IMR-90 (cell line): ENCODE measurements around the gene WSB1. TPM values are rescaled to one million over a fixed set of nuclear protein-coding genes. Genes with fewer than 3 reads are reported as not detected.

Experiments
- ATAC-seq: fragments of 200-7000 bp; cut with Tn5 transposase; 2 replicates; pipeline ENCODE4 v1.9.1; 2020; ENCODE audit warnings: low read depth, mild to moderate bottlenecking, moderate library complexity
- BruUV-seq: library from RNA; stranded (reverse); fragments of 400-500 nt; replicated peaks from 2 replicates; lab custom pipeline; 2021; lab: Mats Ljungman, UMichigan
- CTCF ChIA-PET: fragments of 300-600 bp; formaldehyde crosslinking; extraction: SDS; loops from one replicate; lab custom pipeline; 2021; ENCODE audit warnings: antibody characterized with exemption; lab: Yijun Ruan, JAX
- POLR2A ChIA-PET: fragments of 300-600 bp; sonication (Branson Sonifier 250); formaldehyde crosslinking; loops from one replicate; lab custom pipeline; 2022; ENCODE audit warnings: antibody characterized with exemption; ENCODE audit not compliant: unreplicated experiment; lab: Charles Lee
- DNase-seq: peaks from one replicate; pipeline ENCODE4 v3.0.0; 2013
- H2AFZ ChIP-seq: replicated peaks from 2 replicates; pipeline ENCODE3; 2013; ENCODE audit warnings: low read length, mild to moderate bottlenecking; ENCODE audit not compliant: poor library complexity
- H2AK5ac ChIP-seq: 2 replicates; pipeline ENCODE4 v1.6.1; 2013; ENCODE audit warnings: low read depth, low read length, inconsistent platforms
- H2AK9ac ChIP-seq: replicated peaks from 2 replicates; pipeline ENCODE3; 2013; ENCODE audit warnings: mild to moderate bottlenecking, low read depth, low read length, moderate library complexity; ENCODE audit not compliant: poor library complexity
- H2BK120ac ChIP-seq: 2 replicates; pipeline ENCODE4 v1.6.1; 2013; ENCODE audit warnings: low read depth, low read length, inconsistent platforms
- H2BK15ac ChIP-seq: 3 replicates; pipeline ENCODE4 v1.6.1; 2013; ENCODE audit warnings: low read depth, low read length, inconsistent platforms
- H2BK20ac ChIP-seq: 2 replicates; pipeline ENCODE4 v1.6.1; 2013; ENCODE audit warnings: low read depth, mild to moderate bottlenecking, inconsistent platforms, low read length, moderate library complexity
- H2BK5ac ChIP-seq: 2 replicates; pipeline ENCODE4 v1.6.1; 2013; ENCODE audit warnings: mild to moderate bottlenecking, low read depth, low read length, inconsistent platforms; ENCODE audit not compliant: poor library complexity, severe bottlenecking
- H3K14ac ChIP-seq: replicated peaks from 2 replicates; pipeline ENCODE4 v1.6.1; 2013; ENCODE audit warnings: low read depth, low read length, inconsistent platforms
- H3K18ac ChIP-seq: 2 replicates; pipeline ENCODE4 v1.6.1; 2013; ENCODE audit warnings: low read depth, low read length, control low read depth
- H3K23ac ChIP-seq: 2 replicates; pipeline ENCODE4 v1.6.1; 2013; ENCODE audit warnings: low read depth, low read length, inconsistent platforms
- H3K27ac ChIP-seq: 2 replicates; pipeline ENCODE4 v1.5.1; 2013; ENCODE audit warnings: mild to moderate bottlenecking, control low read depth, low read length; ENCODE audit not compliant: insufficient read depth
- H3K27me3 ChIP-seq: 2 replicates; pipeline ENCODE4 v1.6.1; 2013; ENCODE audit warnings: low read length; ENCODE audit not compliant: control insufficient read depth, insufficient read depth
- H3K36me3 ChIP-seq: 2 replicates; pipeline ENCODE4 v1.6.1; 2013; ENCODE audit warnings: low read length, mixed read lengths; ENCODE audit not compliant: control insufficient read depth, insufficient read depth
- H3K4ac ChIP-seq: 2 replicates; pipeline ENCODE4 v1.6.1; 2013; ENCODE audit warnings: low read depth, low read length, inconsistent platforms
- H3K4me1 ChIP-seq: 2 replicates; pipeline ENCODE4 v1.6.1; 2013; ENCODE audit warnings: low read length, mixed read lengths; ENCODE audit not compliant: control insufficient read depth, insufficient read depth
- H3K4me2 ChIP-seq: 2 replicates; pipeline ENCODE4 v1.6.1; 2013; ENCODE audit warnings: low read depth, mild to moderate bottlenecking, control low read depth, low read length, moderate library complexity
- H3K4me3 ChIP-seq: 2 replicates; pipeline ENCODE4 v1.5.1; 2013; ENCODE audit warnings: low read depth, mild to moderate bottlenecking, control low read depth, low read length, moderate library complexity; ENCODE audit not compliant: insufficient read depth
- H3K56ac ChIP-seq: 2 replicates; pipeline ENCODE4 v1.6.1; 2013; ENCODE audit warnings: low read length, inconsistent platforms; ENCODE audit not compliant: insufficient read depth; ENCODE audit errors: extremely low read depth
- H3K79me1 ChIP-seq, 2 experiments: 2 replicates each; pipeline ENCODE4 v1.6.1; 2013; ENCODE audit warnings: low read length in 2 of 2, inconsistent platforms in 1 of 2, low read depth in 1 of 2
- H3K9ac ChIP-seq: 2 replicates; pipeline ENCODE4 v1.6.1; 2013; ENCODE audit warnings: low read depth, low read length, control low read depth
- H3K9me1 ChIP-seq: 2 replicates; pipeline ENCODE4 v1.6.1; 2013; ENCODE audit warnings: low read length, inconsistent platforms; ENCODE audit not compliant: insufficient read depth
- H3K9me3 ChIP-seq: 2 replicates; pipeline ENCODE4 v1.6.1; 2013; ENCODE audit warnings: low read length; ENCODE audit not compliant: control insufficient read depth, insufficient read depth
- H4K20me1 ChIP-seq: 2 replicates; pipeline ENCODE4 v1.6.1; 2013; ENCODE audit warnings: low read length, inconsistent platforms; ENCODE audit not compliant: insufficient read depth
- H4K5ac ChIP-seq: 2 replicates; pipeline ENCODE4 v1.6.1; 2013; ENCODE audit warnings: mild to moderate bottlenecking, low read depth, low read length, control low read depth
- H4K8ac ChIP-seq, 2 experiments: 2 replicates each; pipeline ENCODE4 v1.6.1; 2013; ENCODE audit warnings: low read depth in 2 of 2, low read length in 2 of 2, control low read depth in 1 of 2, inconsistent platforms in 1 of 2
- H4K91ac ChIP-seq: 2 replicates; pipeline ENCODE4 v1.6.1; 2013; ENCODE audit warnings: low read depth, low read length, inconsistent platforms; ENCODE audit not compliant: insufficient read depth
- MAFK ChIP-seq: IDR thresholded peaks from 2 replicates; pipeline ENCODE4 v1.6.1; 2012; ENCODE audit warnings: low read depth, low read length, improper control_type of control experiment
- MAZ ChIP-seq: IDR thresholded peaks from 2 replicates; pipeline ENCODE4 v1.6.1; 2012; ENCODE audit warnings: low read depth, mild to moderate bottlenecking, low read length, improper control_type of control experiment, moderate library complexity, borderline replicate concordance
- NFE2L2 ChIP-seq: fragments of 150-350 bp; IDR thresholded peaks from 2 replicates; pipeline ENCODE4 v1.6.1; 2016; ENCODE audit warnings: low read depth, mild to moderate bottlenecking, low read length
- WGBS, 2 experiments: methylation state at CpG; one replicate each; pipeline versions ENCODE4 v1.1.5 to v1.1.7; 2013; ENCODE audit warnings: missing lambda C conversion rate in 2 of 2; ENCODE audit not compliant: insufficient read length in 1 of 2; ENCODE audit errors: extremely low coverage in 2 of 2; 5-methylcytosine and 5-hydroxymethylcytosine counted together
- dilution Hi-C: fragments of 300-500 bp; cut with HindIII; formaldehyde crosslinking; loops from one replicate; pipeline ENCODE4 v1.14.3; 2018; ENCODE audit warnings: low sequenced_read_pairs; ENCODE audit not compliant: unreplicated experiment
- in situ Hi-C: fragments of 300-500 bp; cut with MboI; formaldehyde crosslinking; loops from 3 replicates; pipeline ENCODE4 v1.14.3; 2019; ENCODE audit warnings: low sequenced_read_pairs, inconsistent platforms, mixed read lengths
- intact Hi-C: fragments of 100-400 bp; cut with micrococcal nuclease; formaldehyde crosslinking; loops from 2 replicates; pipeline ENCODE4 v1.10.0; 2022
- polyA plus RNA-seq, 3 experiments: library from polyadenylated mRNA; depleted of rRNA; stranded (reverse); fragments of >200 nt; gene quantifications; 2 replicates each; pipeline ENCODE4 v1.2.3, GENCODE V29; 2012; ENCODE audit warnings: low replicate concordance in 1 of 3
- total RNA-seq: library from RNA; depleted of rRNA; stranded (reverse); fragments of >200 nt; gene quantifications from 2 replicates; pipeline ENCODE4 v1.2.3, GENCODE V29; 2012

The WSB1 gene
- total and polyA plus RNA-seq, 2 of the 4 experiments (the other 2 are of a cell fraction): 140 to 266 TPM

GRCh38 chr17:27343977-27344607 is 50.2 kb downstream of the WSB1 start:
- H2AFZ ChIP-seq: no peak overlapping the region
- no peak overlapping the region for H2BK5ac ChIP-seq
- no peak overlapping the region for H2AK9ac ChIP-seq
- no peak for ATAC-seq
- ChIA-PET CTCF (interaction anchor here (0.8 to 1.4 kb wide), 3 partner anchors 11 to 99 kb away, joined by 3 to 4 read pairs (median 3); no protein-coding TSS in a partner anchor), POLR2A (no interaction called here)
- dilution Hi-C loops (loop anchor here (25.0 kb wide), 1 partner anchor 107 kb away; no protein-coding TSS in a partner anchor), in situ Hi-C loops (no loop called here), intact Hi-C loops (no loop called here)
- H3K9ac ChIP-seq: no peak overlapping the region
- H3K14ac ChIP-seq: no peak overlapping the region
- H3K56ac ChIP-seq: no peak overlapping the region
- H4K8ac ChIP-seq: no peak overlapping the region
- H3K79me1 ChIP-seq: no peaks in the 10 kb centered on the region
- no peak overlapping the region for H2BK120ac ChIP-seq
- no TSS peak for BruUV-seq
- no peak overlapping the region for H2BK15ac ChIP-seq
- H4K5ac ChIP-seq: no peak overlapping the region
- no peak for TF ChIP-seq NFE2L2
- no peak for TF ChIP-seq MAFK
- no peak for TF ChIP-seq MAZ
- 0 out of 2 replicates have a peak, but pooled peaks cover 4% of the 10 kb centered on the region for H3K9me1 ChIP-seq
- no peak overlapping the region for H3K4me3 ChIP-seq
- no peak overlapping the region for H4K91ac ChIP-seq
- no peak overlapping the region for H3K23ac ChIP-seq
- H3K27me3 ChIP-seq: no peaks in the 10 kb centered on the region
- no peak overlapping the region for H2BK20ac ChIP-seq
- no peak for DNase-seq
- no peak overlapping the region for H3K18ac ChIP-seq
- WGBS, 2 experiments: 30% methylated on average over 1 of the region's 3 CpGs; no CpG with 5 or more reads in 1 of the 2 experiments
- no peak overlapping the region for H3K4ac ChIP-seq
- no peak overlapping the region for H3K27ac ChIP-seq
- no peaks in the 10 kb centered on the region for H4K20me1 ChIP-seq
- no peaks in the 10 kb centered on the region for H3K9me3 ChIP-seq
- no peak overlapping the region for H2AK5ac ChIP-seq
- H3K4me2 ChIP-seq: no peak overlapping the region
- H3K4me1 ChIP-seq: 0 out of 2 replicates have a peak, but pooled peaks cover 2% of the 10 kb centered on the region
- H3K36me3 ChIP-seq: no peaks in the 10 kb centered on the region
